ENCODE data around the gene REC114.
"Not testable (repeated sequence)": the region's sequence is repeated elsewhere in the genome, so short reads cannot be mapped to it uniquely, and the experiment has no call there.

Gene REC114, protein sequence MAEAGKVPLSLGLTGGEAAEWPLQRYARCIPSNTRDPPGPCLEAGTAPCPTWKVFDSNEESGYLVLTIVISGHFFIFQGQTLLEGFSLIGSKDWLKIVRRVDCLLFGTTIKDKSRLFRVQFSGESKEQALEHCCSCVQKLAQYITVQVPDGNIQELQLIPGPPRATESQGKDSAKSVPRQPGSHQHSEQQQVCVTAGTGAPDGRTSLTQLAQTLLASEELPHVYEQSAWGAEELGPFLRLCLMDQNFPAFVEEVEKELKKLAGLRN
- long read RNA-seq, donor 1: 0 reads
- long read RNA-seq, donor 2, partial matches to known transcripts: 75 of 83 reads
- long read RNA-seq, donor 2, other reads (novel, unspliced or antisense): 8 of 83 reads
- long read RNA-seq, donor 3: 0 reads
- long read RNA-seq, donor 4, partial matches to known transcripts: 41 of 112 reads
- long read RNA-seq, donor 4, other reads (novel, unspliced or antisense): 71 of 112 reads
- long read RNA-seq, donor 5, partial matches to known transcripts: 138 of 150 reads
- long read RNA-seq, donor 5, other reads (novel, unspliced or antisense): 12 of 150 reads
- long read RNA-seq, donor 6, partial matches to known transcripts: 38 of 100 reads
- long read RNA-seq, donor 6, other reads (novel, unspliced or antisense): 62 of 100 reads
- long read RNA-seq, donor 7: 0 reads
- long read RNA-seq, donor 8: 0 reads

DNA sequence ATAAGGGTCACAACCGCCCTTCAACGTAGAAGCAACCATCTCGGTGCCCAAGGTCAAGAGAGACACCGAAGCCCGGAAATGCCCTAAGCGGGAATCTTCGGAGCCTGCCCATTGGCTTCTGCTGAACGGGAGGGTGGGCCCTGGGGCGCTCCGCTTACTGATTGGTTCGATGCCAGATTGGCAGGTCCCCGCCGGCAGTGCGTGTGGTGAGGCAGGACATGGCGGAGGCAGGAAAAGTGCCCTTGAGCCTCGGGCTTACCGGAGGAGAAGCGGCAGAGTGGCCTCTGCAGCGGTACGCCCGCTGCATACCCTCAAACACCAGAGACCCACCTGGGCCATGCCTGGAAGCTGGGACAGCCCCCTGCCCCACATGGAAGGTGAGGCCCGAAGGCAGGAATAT, at the start of gene REC114:
TSS of gene REC114 (plus strand) at position 197 of the 400 bp plus-strand sequence. CDS start at position 219, 22 bp downstream.
- no peak for DNase-seq

DNA sequence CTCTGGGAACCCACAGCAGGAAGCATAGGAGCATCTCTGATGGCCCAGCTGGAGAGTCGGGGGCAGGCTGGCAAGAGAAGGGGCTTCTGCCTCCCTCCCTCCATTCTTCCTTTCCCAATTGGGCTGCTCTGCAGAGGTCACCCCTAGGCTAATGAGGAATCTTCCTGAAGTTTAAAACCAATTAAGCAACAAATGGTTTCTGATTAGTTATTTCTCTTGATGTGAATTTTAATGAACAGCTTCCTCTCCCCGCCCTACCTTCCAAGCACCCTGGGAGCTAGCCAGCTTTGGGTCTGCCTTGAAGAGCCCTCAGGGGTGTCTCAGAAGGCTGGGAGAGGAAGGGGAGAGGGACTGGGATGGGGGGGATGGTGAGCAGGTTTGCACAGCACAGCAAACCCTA, 49.6 kb upstream of the REC114 start:
- DNase-seq: no peak

DNA sequence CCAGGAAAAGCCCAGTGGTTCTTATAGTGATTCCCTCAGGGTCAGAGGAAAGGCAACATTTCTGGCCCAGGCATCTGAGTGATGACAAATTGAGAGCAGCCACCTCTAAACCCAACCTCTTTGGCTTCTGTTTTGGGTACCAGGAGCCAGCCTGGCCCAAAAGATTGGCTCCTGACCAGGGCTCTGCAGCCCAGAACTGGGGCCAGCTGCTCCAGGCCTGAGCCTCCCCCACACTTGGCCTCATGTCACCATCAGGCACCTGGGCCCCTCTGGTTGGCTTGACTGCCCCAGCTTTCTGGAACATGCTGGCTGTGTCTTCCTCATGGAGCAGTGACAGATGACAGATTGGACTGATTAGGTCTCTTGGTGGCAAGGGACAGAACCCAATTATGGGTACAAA, 48.2 kb upstream of the REC114 start:
- no peak for DNase-seq

DNA sequence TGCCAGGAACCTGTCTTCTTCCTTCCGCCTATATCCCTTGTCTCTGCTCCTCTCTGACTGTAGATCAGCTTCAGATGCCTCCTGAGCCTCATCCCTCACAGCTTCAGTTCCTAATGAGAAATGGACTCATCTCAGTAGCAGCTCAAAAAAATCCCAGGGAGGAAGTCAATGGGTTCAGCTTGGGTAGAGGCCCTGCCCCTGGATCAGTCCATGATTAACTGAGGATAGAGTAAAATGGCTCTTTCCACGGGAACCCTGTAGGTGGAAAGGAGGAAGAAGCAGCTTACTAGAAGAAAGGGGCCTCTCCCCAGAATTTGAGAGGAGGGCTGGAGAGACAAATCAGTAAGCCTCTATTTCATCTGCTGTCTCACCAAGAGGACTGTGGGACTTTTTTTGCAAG, 47.3 kb upstream of the REC114 start:
- no peak for DNase-seq

DNA sequence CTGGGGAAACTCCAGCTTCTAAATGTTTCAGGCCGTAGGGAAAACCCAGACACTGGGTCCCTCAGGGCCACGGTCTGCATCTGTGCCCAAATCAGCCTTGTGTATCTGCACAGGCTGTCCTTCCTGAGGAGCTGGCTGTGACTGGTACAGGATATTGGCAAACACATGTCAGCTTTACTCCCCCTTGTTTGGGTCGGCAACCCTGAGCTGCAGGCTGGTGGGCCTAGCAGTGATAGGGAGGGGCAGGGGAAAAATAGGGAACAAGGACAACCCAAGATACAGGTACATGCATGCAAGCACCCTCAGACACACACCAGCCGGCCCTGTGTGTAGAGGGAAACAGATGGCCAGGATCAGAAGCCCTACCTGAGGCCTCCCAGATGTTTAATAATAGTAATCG, 45.5 kb upstream of the REC114 start:
- DNase-seq: no peak

DNA sequence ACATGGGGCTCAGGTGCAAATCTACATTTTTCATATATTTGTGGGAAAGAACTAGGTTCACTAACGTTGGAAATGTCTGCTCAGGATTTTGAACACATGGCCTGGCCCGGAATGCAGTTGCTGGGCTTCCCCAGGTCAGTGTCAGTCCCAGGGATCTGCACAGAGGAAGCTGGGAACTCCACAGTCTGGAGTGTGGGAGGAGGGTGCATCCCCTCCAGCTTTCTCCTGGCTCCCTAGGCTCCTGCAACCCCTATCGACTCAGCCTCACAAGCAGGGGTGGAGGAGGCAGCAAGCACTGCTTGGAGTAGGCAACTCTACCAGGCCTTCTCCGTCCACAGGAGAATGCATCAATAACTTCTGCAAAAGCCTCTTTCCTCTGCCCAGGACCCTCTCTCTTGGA, 44.1 kb upstream of the REC114 start:
- DNase-seq: no peak

DNA sequence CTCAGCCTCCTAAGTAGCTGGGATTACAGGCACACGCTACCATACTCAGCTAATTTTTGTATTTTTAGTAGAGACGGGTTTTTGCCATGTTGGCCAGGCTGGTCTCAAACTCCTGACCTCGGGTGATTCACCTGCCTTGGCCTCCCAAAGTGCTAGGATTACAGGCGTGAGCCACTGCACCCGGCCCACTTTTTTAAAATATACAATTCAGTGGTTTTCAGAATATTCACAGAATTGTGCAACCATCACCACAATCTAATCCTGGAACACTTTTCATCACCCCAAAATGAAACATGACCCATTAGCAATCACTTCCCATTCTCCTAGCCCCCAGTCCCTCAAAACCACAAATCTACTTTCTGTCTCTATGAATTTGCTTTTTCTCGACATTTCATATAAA, 42.7 kb upstream of the REC114 start:
- not testable (repeated sequence) for DNase-seq

DNA sequence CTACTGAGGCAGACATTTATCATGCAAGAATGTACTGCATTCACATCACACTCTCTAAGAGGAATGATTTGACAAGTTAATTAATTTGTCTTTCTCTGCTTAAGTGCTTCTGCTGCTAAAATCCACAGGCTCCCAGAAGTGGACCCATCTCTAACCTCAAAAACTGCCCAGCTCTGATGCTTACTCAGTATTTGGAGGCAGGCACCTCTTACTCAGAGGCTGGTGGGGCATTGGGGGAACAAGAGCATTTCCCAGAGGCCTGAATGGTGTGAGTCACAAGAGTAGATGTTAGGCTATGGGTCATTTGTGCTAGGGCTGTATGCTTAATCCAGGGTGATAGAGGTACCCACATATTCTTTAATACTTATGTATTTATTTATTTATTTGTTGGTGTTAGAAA, 39.8 kb upstream of the REC114 start:
- no peak for DNase-seq

DNA sequence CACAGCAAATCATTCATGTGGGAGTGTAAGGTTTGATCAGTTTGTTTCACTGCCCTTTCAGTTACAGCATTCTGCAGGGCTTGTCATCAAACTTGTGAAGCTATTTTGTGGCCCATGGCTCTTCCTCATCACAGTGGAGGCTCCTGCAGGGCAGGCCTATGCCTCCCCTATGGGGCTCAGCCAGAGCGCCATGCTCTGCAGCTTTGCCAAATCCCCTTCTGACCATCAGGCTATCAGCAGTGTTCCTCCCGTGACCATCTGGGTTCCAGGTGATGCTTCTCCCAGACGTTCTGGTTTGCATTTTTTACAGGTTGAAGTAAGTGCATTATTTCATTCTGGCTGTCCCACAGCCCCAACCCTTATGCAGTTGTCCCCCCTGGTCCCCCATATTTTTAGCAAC, 28.1 kb upstream of the REC114 start:
- DNase-seq: no peak

DNA sequence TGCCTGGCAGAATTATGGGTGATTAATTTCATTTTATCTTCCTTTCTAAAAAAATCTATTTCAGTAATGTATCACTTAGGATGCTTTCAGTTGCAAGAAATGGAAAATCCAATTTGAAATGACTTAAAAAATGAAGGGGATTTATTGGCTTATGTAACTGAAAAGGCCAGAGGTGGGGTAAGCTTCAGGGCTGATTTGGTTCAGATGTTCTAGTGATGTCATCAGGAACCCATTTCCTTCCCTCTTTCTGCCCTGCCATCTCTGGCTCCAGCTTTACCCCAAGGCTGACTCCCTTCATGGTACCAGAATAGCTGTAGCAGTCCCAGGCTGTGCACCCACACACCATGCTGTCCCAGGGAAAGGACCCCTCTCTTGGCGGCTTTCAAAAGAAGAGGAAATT, 18.5 kb upstream of the REC114 start:
- DNase-seq: no peak

DNA sequence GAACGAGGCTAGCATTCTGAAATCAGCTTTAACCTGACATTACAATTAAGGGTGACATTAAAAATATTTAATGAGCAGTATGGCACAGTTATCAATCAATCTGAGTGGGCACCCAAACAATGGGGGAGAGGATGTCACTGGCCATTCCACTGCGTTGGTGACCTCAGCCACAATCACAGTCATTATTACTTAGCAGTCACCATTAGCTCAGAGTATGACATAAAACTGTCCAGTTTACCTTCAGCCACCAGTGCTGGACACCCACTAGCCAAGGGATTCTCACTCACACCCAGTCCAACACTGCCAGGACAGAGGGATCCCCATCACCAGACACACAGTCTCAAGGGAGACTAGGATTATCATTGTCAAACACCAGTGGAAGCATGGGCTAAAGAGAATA, 17.5 kb upstream of the REC114 start:
- DNase-seq: no peak

DNA sequence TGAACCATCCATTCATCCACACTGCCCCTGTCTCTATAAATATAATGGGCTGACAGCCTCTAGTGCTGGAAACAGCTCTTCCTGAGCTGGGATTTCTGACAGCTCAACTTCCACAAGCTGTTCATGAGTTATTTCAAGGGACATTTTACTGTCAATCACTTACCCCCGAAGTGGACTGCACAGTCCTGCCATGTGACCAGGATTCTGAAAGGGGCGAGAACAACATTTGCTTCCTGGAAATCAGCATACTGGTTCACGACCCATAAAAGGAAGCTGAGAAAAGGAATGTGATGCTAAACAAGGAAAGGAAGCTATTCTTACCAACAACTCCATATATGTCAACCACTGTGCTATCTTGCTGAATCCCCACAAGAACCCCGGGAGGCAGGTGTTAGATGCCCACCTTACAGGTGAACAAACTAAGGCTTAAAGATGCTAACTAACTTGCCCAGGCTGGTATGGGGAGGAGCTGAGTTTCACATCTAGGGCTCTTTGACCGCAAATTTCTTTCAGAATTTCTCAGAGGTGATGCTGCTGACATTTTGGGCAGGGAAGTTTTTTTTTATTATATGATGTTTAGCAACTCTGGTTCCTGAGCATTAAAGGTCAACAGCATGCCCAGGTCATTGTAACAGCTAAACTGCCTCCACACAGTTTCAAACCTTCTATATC, 16.5 kb upstream of the REC114 start:
- DNase-seq: no peak

DNA sequence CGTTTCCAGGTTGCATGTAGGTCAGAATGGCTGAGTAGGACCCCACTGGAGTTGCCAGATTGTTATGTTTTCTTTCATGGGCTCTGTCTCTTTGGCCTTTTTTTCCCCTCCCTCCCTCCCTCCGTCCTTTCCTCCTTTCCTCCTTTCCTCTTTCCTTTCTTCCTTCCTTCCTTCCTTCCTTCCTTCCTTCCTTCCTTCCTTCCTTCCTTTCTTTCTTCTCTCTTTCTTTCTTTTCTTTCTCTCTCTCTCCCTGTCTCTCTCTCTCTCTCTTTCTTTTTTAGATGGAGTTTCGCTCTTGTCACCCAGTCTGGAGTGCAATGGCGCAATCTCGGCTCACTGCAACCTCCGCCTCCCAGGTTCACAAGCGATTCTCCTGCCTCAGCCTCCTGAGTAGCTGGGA, 11.6 kb upstream of the REC114 start:
- DNase-seq: not testable (repeated sequence)

DNA sequence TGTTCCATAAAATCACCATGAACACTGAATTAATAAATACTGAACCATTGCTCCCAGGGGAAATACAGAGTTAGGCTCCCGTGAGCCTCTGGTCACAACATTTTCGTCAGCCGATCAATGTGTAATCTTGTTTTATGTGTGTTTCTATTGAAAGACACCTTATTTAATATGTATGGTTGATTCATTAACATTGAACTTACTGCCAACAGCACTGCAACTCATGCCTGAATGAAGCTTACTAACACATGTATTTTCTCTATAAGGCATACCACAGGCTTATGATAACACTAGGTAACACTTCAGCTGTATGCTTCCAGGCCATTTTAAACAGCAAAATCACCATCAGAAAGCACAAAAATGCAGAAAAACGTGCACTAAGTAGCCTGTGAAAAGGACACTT, 9.1 kb upstream of the REC114 start:
- no peak for DNase-seq

DNA sequence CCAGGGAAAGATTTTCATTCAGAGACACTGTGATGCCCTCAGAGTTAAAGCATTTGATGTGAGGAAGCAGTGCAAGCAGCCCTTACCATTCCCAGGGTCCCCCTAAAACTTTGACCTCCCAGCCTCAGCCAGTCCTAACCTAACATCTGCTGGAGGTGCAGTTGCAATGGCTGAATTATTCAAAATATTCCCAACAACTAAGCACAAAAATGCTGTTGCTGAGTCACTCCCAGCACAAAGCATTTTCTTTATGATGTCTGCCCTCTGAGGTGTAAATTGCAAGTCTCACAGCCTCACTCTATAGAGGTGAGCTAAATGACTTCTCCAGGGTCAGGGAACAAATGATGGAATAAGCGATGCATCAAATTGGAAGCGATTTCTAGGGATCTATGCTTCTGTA, 6.4 kb upstream of the REC114 start:
- DNase-seq: no peak

DNA sequence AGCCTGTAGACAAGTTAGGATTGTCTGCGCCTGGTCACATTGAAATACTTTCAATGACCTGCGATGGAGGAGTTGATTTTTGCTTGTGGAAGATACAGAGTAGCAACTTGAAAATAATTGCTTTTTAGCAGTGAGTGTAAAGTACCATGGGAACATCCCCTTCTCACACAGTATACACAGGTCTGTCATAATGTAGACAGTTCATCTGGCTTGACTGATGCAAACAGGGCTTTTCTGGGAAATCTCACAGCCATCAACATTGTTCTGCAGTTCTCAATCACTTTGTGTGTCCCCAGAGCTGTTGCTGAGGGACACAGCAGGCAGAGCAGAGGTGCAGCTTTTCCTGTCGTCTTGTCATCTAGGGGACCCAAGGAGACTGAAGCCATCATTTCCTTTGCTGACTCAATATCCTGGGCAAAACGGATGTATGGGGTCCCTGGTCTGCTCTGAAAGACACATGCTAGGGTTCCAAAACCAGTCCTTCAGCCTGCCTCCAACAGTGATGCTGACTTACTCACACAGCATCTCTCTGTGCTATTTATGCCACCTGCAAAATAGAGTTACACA, 5.3 kb upstream of the REC114 start:
- no peak for DNase-seq

DNA sequence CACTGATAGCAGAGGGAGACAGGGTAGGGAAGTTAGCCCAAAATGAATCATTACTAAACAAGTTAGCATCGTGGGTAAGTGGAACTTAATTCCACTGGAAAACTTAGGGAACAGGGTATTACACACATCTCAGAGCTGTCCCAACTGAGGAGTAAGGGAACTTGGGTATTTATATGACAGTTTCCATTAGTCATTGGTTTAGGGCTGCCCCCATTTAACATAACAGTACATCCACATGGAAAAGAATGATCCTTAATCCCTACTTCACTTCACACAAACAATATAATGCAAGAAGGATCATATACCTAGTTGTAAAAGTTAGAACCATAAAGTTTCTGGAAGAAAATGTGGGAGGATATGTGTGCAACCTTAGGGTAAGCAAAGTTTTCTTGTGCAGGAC, 4.3 kb upstream of the REC114 start:
- DNase-seq: no peak

DNA sequence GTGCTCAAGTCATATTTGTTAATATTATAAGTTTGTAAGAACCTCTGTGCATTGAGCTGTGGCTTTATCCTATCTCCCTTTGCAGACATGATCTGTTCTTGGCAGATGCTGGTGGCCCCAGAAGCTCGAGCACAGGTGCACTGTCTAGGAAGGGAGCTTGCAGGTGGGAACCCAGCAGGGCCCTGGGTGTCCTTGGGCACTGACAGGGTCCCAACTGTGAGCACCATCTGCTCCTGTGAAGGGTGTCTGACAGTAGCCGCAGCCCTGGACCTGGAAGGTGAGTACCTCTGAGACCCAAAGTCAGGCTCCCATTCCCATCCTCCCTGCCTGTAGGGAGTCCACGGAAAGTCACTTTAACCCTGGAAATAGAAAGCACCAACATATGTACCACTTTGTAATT, 2.4 kb upstream of the REC114 start:
- DNase-seq: no peak

DNA sequence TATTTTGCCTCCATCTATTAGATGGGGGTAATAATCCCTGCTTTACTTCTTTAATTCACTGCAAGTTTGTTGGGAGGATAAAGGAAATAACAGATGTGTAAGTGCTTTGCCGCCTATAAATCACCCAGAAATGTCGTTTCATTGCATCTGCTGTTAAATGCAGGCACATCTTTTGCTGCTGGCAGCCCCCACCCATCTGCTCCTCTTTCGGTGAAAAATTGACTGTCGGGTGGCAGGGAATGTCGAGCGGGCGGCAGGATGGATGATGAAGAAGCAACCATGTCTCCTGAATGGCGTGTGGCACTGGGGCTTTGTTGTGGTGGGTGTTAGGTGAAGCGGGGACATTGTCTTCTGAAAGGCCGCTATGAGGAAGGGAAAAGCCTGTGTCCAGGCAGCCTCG, 543 bp upstream of the REC114 start:
- DNase-seq: no peak

DNA sequence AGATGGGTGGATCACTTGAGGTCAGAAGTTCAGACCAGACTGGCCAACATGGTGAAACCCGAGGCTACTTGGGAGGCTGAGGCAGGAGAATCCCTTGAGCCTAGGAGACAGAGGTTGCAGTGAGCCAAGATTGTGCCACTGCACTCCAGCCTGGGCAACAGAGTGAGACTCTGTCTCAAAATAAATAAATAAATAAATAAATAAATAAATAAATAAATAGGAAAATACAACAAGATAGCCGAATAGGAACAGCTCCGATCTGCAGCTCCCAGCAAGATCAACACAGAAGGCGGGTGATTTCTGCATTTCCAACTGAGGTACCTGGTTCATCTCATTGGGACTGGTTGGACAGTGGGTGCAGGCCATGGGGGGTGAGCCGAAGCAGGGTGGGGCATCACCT, 4.5 kb downstream of the REC114 start:
- DNase-seq: not testable (repeated sequence)

DNA sequence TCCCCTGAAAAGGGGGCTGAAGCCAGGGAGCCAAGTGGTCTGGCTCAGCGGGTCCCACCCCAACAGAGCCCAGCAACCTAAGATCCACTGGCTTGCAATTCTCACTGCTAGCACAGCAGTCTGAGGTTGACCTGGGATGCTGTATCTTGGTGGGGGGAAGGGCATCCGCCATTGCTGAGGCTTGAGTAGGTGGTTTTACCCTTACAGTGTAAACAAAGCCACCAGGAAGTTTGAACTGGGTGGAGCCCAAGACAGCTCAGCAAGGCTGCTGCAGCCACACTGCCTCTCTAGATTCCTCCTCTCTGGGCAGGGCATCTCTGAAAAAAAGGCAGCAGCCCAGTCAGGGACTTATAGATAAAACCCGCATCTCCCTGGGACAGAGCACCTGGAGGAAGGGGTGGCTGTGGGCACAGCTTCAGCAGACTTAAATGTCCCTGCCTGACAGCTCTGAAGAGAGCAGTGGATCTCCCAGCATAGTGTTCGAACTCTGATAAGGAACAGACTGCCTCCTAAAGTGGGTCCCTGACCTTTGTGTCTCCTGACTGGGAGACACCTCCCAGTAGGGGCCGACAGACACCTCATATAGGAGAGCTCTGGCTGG, 5.3 kb downstream of the REC114 start:
- not testable (repeated sequence) for DNase-seq

DNA sequence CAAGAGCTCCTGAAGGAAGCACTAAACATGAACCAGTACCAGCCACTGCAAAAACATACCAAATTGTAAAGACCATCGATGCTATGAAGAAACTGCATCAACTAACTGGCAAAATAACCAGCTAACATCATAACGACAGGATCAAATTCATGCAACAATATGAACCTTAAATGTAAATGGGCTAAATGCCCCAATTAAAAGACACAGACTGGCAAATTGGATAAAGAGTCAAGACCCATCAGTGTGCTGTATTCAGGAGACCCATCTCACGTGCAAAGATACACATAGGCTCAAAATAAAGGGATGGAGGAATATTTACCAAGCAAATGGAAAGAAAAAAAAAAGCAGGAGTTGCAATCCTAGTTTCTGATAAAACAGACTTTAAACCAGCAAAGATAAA, 7.0 kb downstream of the REC114 start:
- not testable (repeated sequence) for DNase-seq

DNA sequence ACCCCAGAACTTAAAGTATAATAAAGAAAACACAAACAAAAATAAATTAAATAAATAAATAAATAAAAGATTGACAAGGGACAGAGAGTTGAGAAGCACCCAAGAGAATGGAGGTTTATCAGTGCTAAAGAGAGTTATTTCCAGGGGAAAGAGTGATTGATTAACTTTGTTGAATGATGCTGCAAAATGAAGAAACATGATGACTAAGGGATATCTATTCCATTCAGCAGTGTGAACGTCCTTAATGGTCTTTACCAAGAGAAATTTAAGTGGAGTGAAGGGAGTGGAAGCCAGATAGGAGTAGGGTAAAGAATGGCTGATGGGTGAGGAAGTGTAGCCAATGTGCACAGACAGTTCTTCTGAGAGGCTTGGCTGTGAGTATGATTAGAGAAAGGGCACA, 11.1 kb downstream of the REC114 start:
- no peak for DNase-seq
